Uterus (tissue), 2 donors: Measurements from ENCODE around the gene TRPC4.

Experiments used
- POLR2A ChIP-seq, 2 donors: fragments of 450-650 bp; IDR thresholded peaks; one replicate each; pipeline ENCODE4 v1.6.1; 2016; ENCODE audit warnings: antibody characterized with exemption in 2 of 2, mild to moderate bottlenecking in 1 of 2, moderate library complexity in 1 of 2
- TF ChIP-seq, protein P1 (sequence below), 4 experiments: fragments of 200-600 bp in 2 of 4; fragments of 450-650 bp in 2 of 4; sonication (generic) in 2 of 4; IDR thresholded peaks; one replicate each; pipeline ENCODE4 v1.5.1; 2016 to 2019; ENCODE audit warnings: antibody characterized with exemption in 4 of 4, mild to moderate bottlenecking in 2 of 4, moderate library complexity in 1 of 4

DNA sequence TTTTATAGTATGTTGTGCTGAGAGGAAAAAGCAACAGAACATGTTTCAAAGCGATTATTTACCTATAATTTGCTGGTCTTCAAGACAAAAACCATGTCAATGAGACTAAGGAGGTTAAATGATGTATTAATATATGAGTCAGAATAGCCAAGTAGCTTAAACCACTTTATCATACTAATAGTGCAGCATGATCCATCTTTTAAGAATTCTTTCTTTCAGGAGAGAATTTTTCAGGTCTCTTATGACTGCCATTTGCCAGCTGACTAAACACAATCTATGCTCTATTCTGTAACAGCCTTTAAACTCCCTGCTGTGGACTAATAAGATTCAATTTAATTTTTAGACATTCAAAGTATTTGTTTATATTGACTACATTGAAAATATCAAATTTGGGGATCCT, 93.7 kb downstream of the TRPC4 start:
- TF ChIP-seq, protein P1, sequence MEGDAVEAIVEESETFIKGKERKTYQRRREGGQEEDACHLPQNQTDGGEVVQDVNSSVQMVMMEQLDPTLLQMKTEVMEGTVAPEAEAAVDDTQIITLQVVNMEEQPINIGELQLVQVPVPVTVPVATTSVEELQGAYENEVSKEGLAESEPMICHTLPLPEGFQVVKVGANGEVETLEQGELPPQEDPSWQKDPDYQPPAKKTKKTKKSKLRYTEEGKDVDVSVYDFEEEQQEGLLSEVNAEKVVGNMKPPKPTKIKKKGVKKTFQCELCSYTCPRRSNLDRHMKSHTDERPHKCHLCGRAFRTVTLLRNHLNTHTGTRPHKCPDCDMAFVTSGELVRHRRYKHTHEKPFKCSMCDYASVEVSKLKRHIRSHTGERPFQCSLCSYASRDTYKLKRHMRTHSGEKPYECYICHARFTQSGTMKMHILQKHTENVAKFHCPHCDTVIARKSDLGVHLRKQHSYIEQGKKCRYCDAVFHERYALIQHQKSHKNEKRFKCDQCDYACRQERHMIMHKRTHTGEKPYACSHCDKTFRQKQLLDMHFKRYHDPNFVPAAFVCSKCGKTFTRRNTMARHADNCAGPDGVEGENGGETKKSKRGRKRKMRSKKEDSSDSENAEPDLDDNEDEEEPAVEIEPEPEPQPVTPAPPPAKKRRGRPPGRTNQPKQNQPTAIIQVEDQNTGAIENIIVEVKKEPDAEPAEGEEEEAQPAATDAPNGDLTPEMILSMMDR (IDR thresholded peaks at IDR 0.05), result no peak
- TF ChIP-seq POLR2A (IDR thresholded peaks at IDR 0.05), result no peak
